ENCODE data around the gene MRAS.
"Not testable (repeated sequence)": the region's sequence is repeated elsewhere in the genome, so short reads cannot be mapped to it uniquely, and the experiment has no call there.

Gene MRAS

GRCh38 chr3:138367326-138367850 lies 19.0 kb downstream of the MRAS start:
- no peak for DNase-seq (ENCODE audit: low spot score)

- no peak for DNase-seq (ENCODE audit: low spot score)
Observed at GRCh38 chr3:138367911-138368310, 19.5 kb downstream of the MRAS start.

DNA sequence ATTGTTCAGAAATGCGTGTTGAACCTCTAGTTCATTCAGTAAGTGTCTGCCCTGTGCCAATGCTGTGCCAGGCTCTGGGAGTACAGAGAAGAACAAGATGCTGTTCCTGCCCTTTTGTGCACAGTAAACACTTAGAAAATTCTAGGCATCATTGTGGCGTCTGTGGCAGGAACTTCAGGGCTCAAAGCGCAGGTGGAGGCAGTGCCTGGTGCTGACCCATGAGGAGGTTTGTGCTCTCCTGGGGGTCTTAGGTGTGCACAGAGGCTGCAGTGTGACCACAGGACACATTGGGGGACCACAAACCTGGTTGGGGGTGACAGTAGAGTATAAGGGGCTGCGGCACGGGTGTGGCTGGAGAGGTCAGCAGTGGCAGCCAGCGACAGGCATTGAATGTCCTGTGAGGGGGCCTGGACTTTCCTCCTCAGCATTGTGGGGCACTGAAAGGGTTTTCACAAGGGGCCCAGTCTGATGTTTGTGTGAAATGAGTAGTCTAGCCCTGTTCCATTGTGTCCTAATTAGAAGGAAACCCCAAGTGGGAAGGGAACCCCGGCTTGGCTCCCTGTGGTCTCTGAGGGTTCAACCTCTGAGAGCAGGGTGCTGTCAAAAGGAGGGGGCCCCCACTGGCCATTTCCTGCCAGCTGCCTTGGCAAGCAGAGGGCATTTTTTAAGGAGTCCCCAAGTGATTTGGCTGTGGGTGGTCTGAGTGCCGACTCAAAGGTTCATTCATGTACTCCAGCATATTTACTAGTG lies 20.9 kb downstream of the MRAS start:
- no peak for DNase-seq (ENCODE audit: low spot score)

- no peak for DNase-seq (ENCODE audit: low spot score)
Observed at GRCh38 chr3:138370321-138370720, 21.9 kb downstream of the MRAS start.

GRCh38 chr3:138371070-138371965 lies 22.9 kb downstream of the MRAS start:
- DNase-seq (ENCODE audit: low spot score), result no peak

GRCh38 chr3:138373087-138373735 lies 24.8 kb downstream of the MRAS start:
- no peak for DNase-seq (ENCODE audit: low spot score)

DNA sequence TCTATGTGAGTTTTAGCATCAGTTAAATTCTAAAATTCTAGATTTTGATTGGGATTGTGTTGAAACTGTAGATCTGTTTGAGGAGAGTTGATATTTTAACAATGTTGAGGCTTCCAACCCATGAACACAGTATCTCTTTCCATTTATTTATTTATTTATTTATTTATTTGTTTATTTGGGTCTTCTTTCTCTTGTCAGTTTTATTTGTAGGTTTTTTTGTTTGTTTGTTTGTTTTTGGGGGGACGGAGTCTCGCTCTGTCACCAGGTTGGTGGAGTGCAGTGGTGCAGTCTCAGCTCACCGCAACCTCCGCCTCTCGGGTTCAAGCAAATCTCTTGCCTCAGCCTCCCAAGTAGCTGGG lies 25.3 kb downstream of the MRAS start:
- no peak for DNase-seq (ENCODE audit: low spot score)

DNA sequence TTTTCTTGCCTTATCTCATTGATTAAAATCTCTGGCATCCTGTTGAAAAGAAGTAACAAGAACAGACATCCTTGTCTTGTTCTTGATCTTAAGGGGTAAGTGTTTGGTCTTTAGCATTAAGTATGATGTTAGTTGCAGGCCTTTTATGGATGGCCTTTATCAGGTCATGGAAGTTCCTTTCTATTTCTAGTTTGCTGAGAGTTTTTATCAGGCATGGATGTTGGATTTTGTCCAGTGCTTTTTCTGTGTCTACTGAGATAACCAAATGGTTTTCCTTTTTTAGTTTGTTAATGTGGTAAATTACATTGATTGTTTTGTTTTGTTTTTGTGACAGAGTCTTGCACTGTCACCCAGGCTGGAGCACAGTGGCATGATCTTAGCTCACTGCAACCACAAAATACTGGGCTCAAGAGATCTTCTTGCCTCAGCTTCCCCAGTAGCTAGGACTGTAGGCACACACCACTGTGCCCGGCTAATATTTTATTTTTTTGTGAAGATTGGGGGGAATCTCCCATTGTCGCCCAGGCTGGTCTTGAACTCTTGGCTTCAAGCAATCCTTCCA lies 26.3 kb downstream of the MRAS start:
- no peak for DNase-seq (ENCODE audit: low spot score)

DNA sequence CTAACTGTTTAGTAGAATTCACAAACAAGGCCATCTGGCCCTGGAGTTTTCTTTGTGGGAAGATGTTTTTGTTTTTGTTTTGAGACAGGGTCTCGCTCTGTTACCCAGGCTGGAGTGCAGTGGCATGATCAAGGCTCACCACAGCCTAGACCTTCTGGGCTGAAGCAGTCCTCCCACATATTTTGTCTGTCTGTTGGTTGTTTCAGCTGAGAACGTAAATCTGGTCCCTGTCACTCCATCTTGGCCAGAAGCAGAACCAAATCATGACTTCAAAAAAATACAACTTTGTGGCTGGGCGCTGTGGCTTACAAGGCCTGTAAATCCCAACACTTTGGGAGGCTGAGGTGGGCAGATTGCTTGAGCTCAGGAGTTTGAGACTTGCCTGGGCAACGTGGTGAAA lies 27.1 kb downstream of the MRAS start:
- DNase-seq (ENCODE audit: low spot score), result no peak

- DNase-seq (ENCODE audit: low spot score), result no peak
Observed at GRCh38 chr3:138376663-138377062, 28.3 kb downstream of the MRAS start.

DNA sequence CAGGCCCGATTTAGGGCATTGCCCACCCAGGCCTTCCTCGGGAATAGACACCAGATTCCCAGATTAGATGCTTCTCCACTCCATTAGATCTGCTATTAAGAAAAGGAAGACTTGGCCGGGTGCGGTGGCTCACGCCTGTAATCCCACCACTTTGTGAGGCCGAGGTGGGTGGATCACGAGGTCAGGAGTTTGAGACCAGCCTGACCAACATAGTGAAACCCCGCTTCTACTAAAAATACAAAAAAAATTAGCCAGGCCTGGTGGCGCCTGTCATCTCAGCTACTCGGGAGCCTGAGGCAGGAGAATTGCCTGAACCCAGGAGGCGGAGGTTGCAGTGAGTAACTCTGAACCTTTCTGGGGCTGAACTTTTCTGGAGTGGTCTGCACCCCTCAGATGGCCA lies 28.8 kb downstream of the MRAS start:
- DNase-seq (ENCODE audit: low spot score), result not testable (repeated sequence)

- no peak for DNase-seq (ENCODE audit: low spot score)
Observed at GRCh38 chr3:138377804-138378203, 29.4 kb downstream of the MRAS start.

- no peak for DNase-seq (ENCODE audit: low spot score)
Observed at GRCh38 chr3:138378331-138378730, 30.0 kb downstream of the MRAS start.

DNA sequence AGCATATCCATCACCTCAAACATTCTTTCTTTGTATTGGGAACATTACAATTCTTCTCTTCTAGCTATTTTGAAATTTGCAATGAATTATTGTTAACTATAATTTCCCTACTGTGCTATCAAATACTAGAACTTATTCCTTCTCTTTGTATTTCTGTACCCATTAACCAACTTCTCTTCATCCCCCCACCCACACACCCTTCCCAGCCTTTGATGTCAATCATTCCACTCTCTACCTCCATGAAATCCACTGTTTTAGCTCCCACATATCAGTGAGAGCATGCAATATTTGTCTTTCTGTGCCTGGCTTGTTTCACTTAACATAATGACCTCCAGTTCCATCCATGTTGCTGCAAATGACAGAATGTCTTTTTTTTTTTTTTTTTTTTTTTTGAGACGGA lies 30.6 kb downstream of the MRAS start:
- DNase-seq (ENCODE audit: low spot score), result no peak

DNA sequence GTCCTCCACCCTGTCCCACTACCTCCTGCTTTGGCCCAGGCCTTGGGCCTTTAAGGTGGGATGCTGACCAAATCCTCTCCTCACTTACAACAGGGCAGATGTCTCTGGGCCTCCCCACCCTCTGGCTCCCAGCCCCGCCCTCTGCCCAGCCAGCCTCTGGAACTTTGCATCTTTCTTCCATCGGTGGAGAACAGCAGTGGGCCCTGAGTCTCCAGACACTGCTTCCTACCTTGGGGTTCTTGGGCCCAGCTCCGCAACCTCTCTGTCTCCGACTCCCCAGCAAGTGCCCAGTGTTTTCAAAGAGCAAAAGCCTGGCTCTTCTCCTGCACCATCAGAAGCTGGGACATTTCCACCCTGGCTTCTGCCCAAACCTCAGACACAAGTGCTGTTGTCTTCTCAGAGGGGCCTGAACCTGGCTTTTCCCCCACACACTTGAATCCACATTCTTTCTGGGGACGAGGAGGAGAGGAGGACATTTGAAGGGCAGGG lies 33.1 kb downstream of the MRAS start:
- DNase-seq (ENCODE audit: low spot score), result no peak

DNA sequence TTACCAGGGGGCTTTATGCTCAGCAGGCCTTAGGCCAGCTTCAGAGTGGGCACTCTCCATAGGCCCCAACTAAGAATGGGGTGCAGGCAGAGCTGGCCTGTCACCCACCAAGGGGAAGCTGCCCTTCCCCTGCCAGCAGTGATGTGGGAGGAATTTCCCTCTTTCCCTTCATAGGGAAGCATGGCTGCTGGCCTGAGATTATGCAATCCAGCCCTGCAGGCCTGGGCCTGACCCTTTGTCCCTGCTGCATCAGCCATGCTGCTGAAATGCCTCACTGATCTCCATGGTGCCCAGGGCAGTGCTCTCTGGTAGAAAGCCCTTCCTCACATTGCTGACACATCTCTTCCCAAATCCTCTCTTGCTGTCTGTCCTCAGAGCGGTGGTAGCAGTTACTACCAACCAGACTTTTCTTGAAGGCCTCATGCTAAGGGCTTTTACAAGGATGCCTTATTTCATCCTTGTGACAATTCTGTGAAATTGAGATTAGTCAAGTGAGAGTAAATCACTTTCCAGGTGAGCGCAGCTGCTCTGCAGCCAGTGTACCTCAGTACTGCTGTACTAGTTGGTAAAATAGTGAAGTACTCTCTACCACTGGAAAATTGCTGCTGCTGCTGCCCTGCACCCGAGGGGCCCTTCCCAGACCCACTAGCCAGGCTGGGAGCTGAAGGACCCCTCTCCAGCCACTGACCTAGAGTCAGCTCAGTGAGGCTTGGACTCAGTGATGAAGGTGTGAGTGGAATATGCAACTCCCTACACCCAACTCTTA lies 33.8 kb downstream of the MRAS start:
- peak; percentile 70 for DNase-seq (ENCODE audit: low spot score)

GRCh38 chr3:138383715-138384465 lies 35.5 kb downstream of the MRAS start:
- no peak for DNase-seq (ENCODE audit: low spot score)

- DNase-seq (ENCODE audit: low spot score), result no peak
Observed at GRCh38 chr3:138384531-138384930, 36.2 kb downstream of the MRAS start.

DNA sequence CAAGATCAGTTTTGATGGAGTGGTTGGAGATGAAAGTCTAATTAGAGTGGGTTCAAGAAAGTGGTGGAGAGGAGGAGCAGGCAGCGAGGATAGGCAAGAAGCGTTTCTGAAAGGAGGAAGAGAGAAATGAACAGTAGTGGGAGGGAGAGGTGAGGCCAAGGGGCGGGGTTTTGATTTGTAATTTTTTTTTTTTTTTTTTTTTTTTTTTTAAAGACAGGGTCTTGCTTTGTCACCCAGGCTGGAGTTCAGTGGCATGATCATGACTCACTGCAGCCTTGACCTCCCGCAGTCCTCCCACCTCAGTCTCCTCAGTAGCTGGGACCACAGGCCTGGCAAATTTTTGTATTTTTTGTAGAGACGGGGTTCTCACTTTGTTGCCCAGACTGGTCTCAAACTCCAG lies 36.6 kb downstream of the MRAS start:
- peak; percentile 10 for DNase-seq (ENCODE audit: low spot score)

GRCh38 chr3:138389144-138389601 lies 40.8 kb downstream of the MRAS start:
- DNase-seq (ENCODE audit: low spot score), result no peak
